H1 (cell line): ENCODE measurements around the gene GRK5. TPM values are rescaled to one million over a fixed set of nuclear protein-coding genes. Genes with fewer than 3 reads are reported as not detected.

ENCODE experiments used
- CTCF ChIA-PET: fragments of 300-600 bp; sonication (Branson Sonifier 250); formaldehyde crosslinking; loops from one replicate; lab custom pipeline; 2021; ENCODE audit not compliant: partially characterized antibody; lab: Charles Lee
- POLR2A ChIA-PET: fragments of 300-600 bp; sonication (Branson Sonifier 250); formaldehyde crosslinking; loops from one replicate; lab custom pipeline; 2021; ENCODE audit warnings: inconsistent platforms; ENCODE audit not compliant: partially characterized antibody; lab: Charles Lee
- DNase-seq, 2 experiments: peaks; one replicate each; pipeline versions ENCODE4 v3.0.0 to v3.0.0-alpha.2; 2010 to 2022; ENCODE audit warnings: low spot score in 2 of 2, low read depth in 1 of 2, mixed read lengths in 1 of 2
- FAIRE-seq: peaks from 2 replicates; lab custom pipeline; 2011; peaks lifted over from hg19 to GRCh38; lab: Jason Lieb, UNC
- H2AFZ ChIP-seq: 2 replicates; pipeline ENCODE4 v1.8.1; 2012; ENCODE audit warnings: low read length, inconsistent platforms
- H2AK5ac ChIP-seq: 2 replicates; pipeline ENCODE4 v1.6.1; 2013; ENCODE audit warnings: low read depth, low read length
- H2BK120ac ChIP-seq: replicated peaks from 2 replicates; pipeline ENCODE3; 2013; ENCODE audit warnings: low read depth, low read length, inconsistent platforms
- H2BK12ac ChIP-seq: 2 replicates; pipeline ENCODE4 v1.6.1; 2013; ENCODE audit warnings: low read depth, low read length
- H2BK15ac ChIP-seq: 2 replicates; pipeline ENCODE4 v1.6.1; 2013; ENCODE audit warnings: low read length
- H2BK20ac ChIP-seq: 2 replicates; pipeline ENCODE4 v1.6.1; 2013; ENCODE audit warnings: low read length
- H2BK5ac ChIP-seq: 2 replicates; pipeline ENCODE4 v1.6.1; 2013; ENCODE audit warnings: low read depth, low read length
- H3K14ac ChIP-seq: 2 replicates; pipeline ENCODE4 v1.6.1; 2013; ENCODE audit warnings: inconsistent platforms; ENCODE audit not compliant: insufficient read length
- H3K18ac ChIP-seq: 2 replicates; pipeline ENCODE4 v1.6.1; 2013; ENCODE audit warnings: low read length; ENCODE audit errors: extremely low read depth
- H3K23ac ChIP-seq: 2 replicates; pipeline ENCODE4 v1.6.1; 2013; ENCODE audit warnings: inconsistent platforms; ENCODE audit not compliant: insufficient read length
- H3K23me2 ChIP-seq: 2 replicates; pipeline ENCODE4 v1.6.1; 2013; ENCODE audit warnings: low read depth, low read length
- H3K27ac ChIP-seq: 2 replicates; pipeline ENCODE4 v1.6.1; 2011; ENCODE audit warnings: low read depth, low read length, inconsistent platforms
- H3K27me3 ChIP-seq, 4 experiments: replicated peaks in 1 of 4; 1 replicate in 1 of 4; 2 replicates in 3 of 4; pipeline versions ENCODE4 v1.6.1 to v1.8.1; 2011 to 2013; ENCODE audit warnings: low read length in 3 of 4, mild to moderate bottlenecking in 3 of 4, inconsistent platforms in 2 of 4, mixed read lengths in 2 of 4, moderate library complexity in 1 of 4; ENCODE audit not compliant: control insufficient read depth in 3 of 4, insufficient read depth in 3 of 4; ENCODE audit errors: extremely low read depth in 1 of 4
- H3K36me3 ChIP-seq, 4 experiments: 2 replicates each; pipeline versions ENCODE4 v1.6.1 to v1.8.1; 2011 to 2013; ENCODE audit warnings: mild to moderate bottlenecking in 4 of 4, low read length in 3 of 4, moderate library complexity in 2 of 4, control low read depth in 1 of 4, inconsistent platforms in 1 of 4; ENCODE audit not compliant: insufficient read depth in 4 of 4, control insufficient read depth in 2 of 4
- H3K4ac ChIP-seq: replicated peaks from 2 replicates; pipeline ENCODE3; 2013; ENCODE audit warnings: low read length, low read depth, mixed read lengths, inconsistent platforms; ENCODE audit not compliant: insufficient read length
- H3K4me1 ChIP-seq, 4 experiments: replicated peaks in 1 of 4; 1 replicate in 1 of 4; 2 replicates in 3 of 4; pipeline versions ENCODE4 v1.6.1 to v1.8.1; 2011 to 2013; ENCODE audit warnings: low read length in 3 of 4, inconsistent platforms in 2 of 4, mixed read lengths in 1 of 4; ENCODE audit not compliant: insufficient read depth in 4 of 4, control insufficient read depth in 3 of 4
- H3K4me2 ChIP-seq, 2 experiments: 2 replicates each; pipeline versions ENCODE4 v1.6.1 to v1.8.1; 2011 to 2013; ENCODE audit warnings: low read depth in 2 of 2, low read length in 2 of 2, control low read depth in 1 of 2, inconsistent platforms in 1 of 2, mild to moderate bottlenecking in 1 of 2; ENCODE audit not compliant: insufficient read depth in 1 of 2
- H3K4me3 ChIP-seq, 4 experiments: fragments of 200-600, 300-600 bp in 1 of 4; sonication (generic), shearing (Covaris generic), sonication (Bioruptor Twin) in 1 of 4; 2 replicates each; pipeline versions ENCODE4 v1.5.1 to v1.8.1; 2011 to 2016; ENCODE audit warnings: low read length in 4 of 4, low read depth in 3 of 4, control low read depth in 2 of 4, inconsistent platforms in 2 of 4, mild to moderate bottlenecking in 2 of 4, mixed read lengths in 1 of 4, moderate library complexity in 1 of 4; ENCODE audit not compliant: insufficient read depth in 2 of 4; ENCODE audit errors: extremely low read depth in 1 of 4
- H3K56ac ChIP-seq: replicated peaks from 2 replicates; pipeline ENCODE3; 2013; ENCODE audit warnings: low read depth, mild to moderate bottlenecking, mixed read lengths, low read length, inconsistent platforms; ENCODE audit not compliant: insufficient read length
- H3K79me1 ChIP-seq: 2 replicates; pipeline ENCODE4 v1.6.1; 2013; ENCODE audit warnings: low read depth, low read length, control low read depth
- H3K79me2 ChIP-seq, 2 experiments: 2 replicates each; pipeline versions ENCODE4 v1.6.1 to v1.8.1; 2012 to 2013; ENCODE audit warnings: low read length in 2 of 2, mild to moderate bottlenecking in 2 of 2, inconsistent platforms in 1 of 2; ENCODE audit not compliant: insufficient read depth in 2 of 2, control insufficient read depth in 1 of 2
- H3K9ac ChIP-seq, 4 experiments: replicated peaks in 1 of 4; 1 replicate in 1 of 4; 2 replicates in 3 of 4; pipeline versions ENCODE4 v1.6.1 to v1.8.1; 2011 to 2013; ENCODE audit warnings: low read depth in 3 of 4, low read length in 3 of 4, control low read depth in 2 of 4, mild to moderate bottlenecking in 2 of 4, moderate library complexity in 2 of 4, inconsistent platforms in 1 of 4; ENCODE audit errors: extremely low read depth in 1 of 4
- H3K9me3 ChIP-seq, 2 experiments: 2 replicates each; pipeline versions ENCODE4 v1.6.1 to v1.8.1; 2012 to 2013; ENCODE audit warnings: mild to moderate bottlenecking in 2 of 2, moderate library complexity in 2 of 2, control low read depth in 1 of 2, inconsistent platforms in 1 of 2, low read depth in 1 of 2, low read length in 1 of 2, mixed read lengths in 1 of 2; ENCODE audit not compliant: insufficient read depth in 2 of 2
- H4K20me1 ChIP-seq, 2 experiments: replicated peaks in 1 of 2; 2 replicates each; pipeline versions ENCODE3 to v1.8.1; 2011 to 2013; ENCODE audit warnings: inconsistent platforms in 2 of 2, low read length in 2 of 2, mild to moderate bottlenecking in 1 of 2; ENCODE audit not compliant: insufficient read depth in 2 of 2, control insufficient read depth in 1 of 2
- H4K5ac ChIP-seq: 2 replicates; pipeline ENCODE4 v1.6.1; 2013; ENCODE audit warnings: low read length, low read depth, mixed read lengths, inconsistent platforms; ENCODE audit not compliant: insufficient read length
- H4K8ac ChIP-seq: 2 replicates; pipeline ENCODE4 v1.8.0; 2013; ENCODE audit warnings: mild to moderate bottlenecking, moderate library complexity, low read length, inconsistent platforms; ENCODE audit not compliant: insufficient read depth; ENCODE audit errors: extremely low read depth
- H4K91ac ChIP-seq: replicated peaks from 2 replicates; pipeline ENCODE3; 2013; ENCODE audit warnings: low read length, mixed read lengths, inconsistent platforms; ENCODE audit not compliant: insufficient read length
- ASH2L ChIP-seq: fragments of 200-600, 300-600 bp; sonication (generic); IDR thresholded peaks from one replicate; pipeline ENCODE4 v1.7.1; 2017; ENCODE audit warnings: low read length
- CREB1 ChIP-seq: IDR thresholded peaks from 2 replicates; pipeline ENCODE4 v1.6.1; 2012; ENCODE audit warnings: inconsistent platforms
- CTBP2 ChIP-seq: IDR thresholded peaks from 2 replicates; pipeline ENCODE4 v1.7.0; 2011; ENCODE audit warnings: borderline replicate concordance, mild to moderate bottlenecking, moderate library complexity, mixed read lengths, low read length; ENCODE audit not compliant: insufficient read depth, insufficient read length
- GTF2F1 ChIP-seq: IDR thresholded peaks from 2 replicates; pipeline ENCODE4 v1.6.1; 2012; ENCODE audit warnings: low read depth, low read length, improper control_type of control experiment, borderline replicate concordance
- NRF1 ChIP-seq: IDR thresholded peaks from 2 replicates; pipeline ENCODE4 v1.6.1; 2011; ENCODE audit warnings: mild to moderate bottlenecking, low read depth, low read length, improper control_type of control experiment
- SP4 ChIP-seq: IDR thresholded peaks from 2 replicates; pipeline ENCODE4 v1.6.1; 2012; ENCODE audit warnings: low read length, inconsistent platforms
- TAF1 ChIP-seq: IDR thresholded peaks from 2 replicates; pipeline ENCODE4 v1.6.1; 2011; ENCODE audit warnings: mild to moderate bottlenecking, low read depth, low read length
- WGBS, 2 experiments: shearing (Covaris generic) in 1 of 2; methylation state at CpG; one replicate each; pipeline versions ENCODE4 v1.1.6 to v1.1.7; 2013 to 2015; ENCODE audit warnings: low lambda C conversion rate in 2 of 2, mixed read lengths in 2 of 2, inconsistent platforms in 1 of 2, low coverage in 1 of 2, missing lambda C conversion rate in 1 of 2; ENCODE audit not compliant: insufficient replicate concordance in 2 of 2, insufficient coverage in 1 of 2, insufficient read length in 1 of 2; ENCODE audit errors: extremely low coverage in 1 of 2, missing lambda C conversion rate in 1 of 2; 5-methylcytosine and 5-hydroxymethylcytosine counted together
- polyA plus RNA-seq, 7 experiments: library from polyadenylated mRNA; depleted of rRNA in 3 of 7; stranded (reverse) in 5 of 7; unstranded in 2 of 7; fragments of >200 nt in 5 of 7; fragments of 200-250 nt in 2 of 7; gene quantifications; 1 replicate in 5 of 7; 2 replicates in 1 of 7; 4 replicates in 1 of 7; pipeline versions ENCODE4 v1.2.1 to v1.2.3, GENCODE V29; 2011 to 2013; ENCODE audit warnings: missing spikeins in 2 of 7, mixed read lengths in 2 of 7
- total RNA-seq: library from RNA; stranded (reverse); fragmentation: NEBNext Ultra II Directional; extraction: Animal tissue kit (Norgen Biotek cat#: 25700); gene quantifications from 2 replicates; pipeline ENCODE4 v1.2.1, GENCODE V29; 2021
- TF ChIP-seq, protein P1 (sequence below): IDR thresholded peaks from 2 replicates; pipeline ENCODE4 v1.6.1; 2012; ENCODE audit warnings: inconsistent platforms

The GRK5 gene
- total and polyA plus RNA-seq, 2 of the 8 experiments (the other 6 are each of a cell fraction or from before 2014, with no cell fraction given): 0.54 to 2.5 TPM

DNA sequence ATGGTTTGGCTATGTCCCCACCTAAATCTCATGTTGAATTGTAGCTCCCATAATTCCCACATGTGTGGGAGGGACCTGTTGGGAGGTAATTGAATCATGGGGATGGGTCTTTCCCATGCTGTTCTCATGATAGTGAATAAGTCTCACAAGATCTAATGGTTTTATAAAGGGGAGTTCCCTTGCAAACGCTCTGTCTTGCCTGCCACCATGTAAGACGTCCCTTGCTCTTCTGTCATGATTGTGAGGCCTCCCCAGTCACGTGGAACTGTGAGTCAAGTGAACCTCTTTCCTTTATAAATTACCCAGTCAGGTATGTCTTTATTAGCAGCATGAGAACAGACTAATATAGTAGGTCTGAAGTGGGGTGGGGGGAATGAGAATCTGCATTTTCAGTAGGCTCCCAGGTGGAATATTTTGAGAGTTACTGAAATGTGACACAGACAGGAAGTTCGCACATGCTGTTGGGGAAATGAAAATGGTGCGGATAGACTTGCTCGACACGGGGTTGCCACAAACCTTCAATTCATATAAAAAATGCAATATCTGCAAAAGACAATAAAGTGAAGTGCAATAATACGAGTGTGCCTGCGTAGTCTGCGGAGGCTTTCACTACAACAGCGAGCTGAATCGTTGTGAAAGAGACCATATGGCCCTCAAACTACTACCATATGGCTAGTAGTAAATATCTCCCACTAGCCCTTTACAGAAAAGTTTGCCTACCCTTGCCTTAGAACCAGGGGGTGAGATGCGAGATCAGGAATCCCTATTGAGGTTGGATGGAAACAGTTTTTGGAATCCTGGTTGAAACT, 166.1 kb downstream of the GRK5 start:
- WGBS, 2 experiments: 94% methylated on average over 13 of the region's 13 CpGs; no CpG with 5 or more reads in 1 of the 2 experiments
- H4K91ac ChIP-seq: no peak overlapping the region
- H3K9me3 ChIP-seq: no peaks in the 10 kb centered on the region
- no peak overlapping the region for H4K8ac ChIP-seq
- 0 out of 2 replicates have a peak overlapping the region, but pooled peaks have one; percentile 13 for H2BK20ac ChIP-seq
- ChIA-PET POLR2A (interaction anchor here (1.0 kb wide), 1 partner anchor 46 kb away, joined by 3 read pairs; no protein-coding TSS in a partner anchor), CTCF (interaction anchor here (1.4 to 2.3 kb wide), 2 partner anchors 9 to 167 kb away, joined by 5 to 6 read pairs; no protein-coding TSS in a partner anchor)
- H3K27ac ChIP-seq: no peak overlapping the region
- H3K23ac ChIP-seq: no peak overlapping the region
- no peaks in the 10 kb centered on the region for H3K36me3 ChIP-seq
- H2BK12ac ChIP-seq: no peak overlapping the region
- DNase-seq (no peak), FAIRE-seq (no peak)
- peaks cover 0 to 3% (median 0%) of the 10 kb centered on the region in 4 experiments; a peak in 1 of 7 replicates for H3K4me1 ChIP-seq
- H3K4ac ChIP-seq: no peak overlapping the region
- no peaks in the 10 kb centered on the region for H3K23me2 ChIP-seq
- no peak overlapping the region for H3K4me3 ChIP-seq
- H2AFZ ChIP-seq: no peak overlapping the region
- H3K9ac ChIP-seq: no peak overlapping the region
- no peak overlapping the region for H4K5ac ChIP-seq
- H3K56ac ChIP-seq: no peak overlapping the region
- H2BK15ac ChIP-seq: no peak overlapping the region
- H3K27me3 ChIP-seq: no peaks in the 10 kb centered on the region
- no peak overlapping the region for H3K18ac ChIP-seq
- H4K20me1 ChIP-seq: no peaks in the 10 kb centered on the region
- no peaks in the 10 kb centered on the region for H3K79me2 ChIP-seq
- H3K4me2 ChIP-seq: no peak overlapping the region
- H2AK5ac ChIP-seq: no peak overlapping the region
- no peak overlapping the region for H2BK5ac ChIP-seq
- no peaks in the 10 kb centered on the region for H3K79me1 ChIP-seq
- H2BK120ac ChIP-seq: no peak overlapping the region
- no peak overlapping the region for H3K14ac ChIP-seq
- TF ChIP-seq CREB1 (no peak), NRF1 (no peak), SP4 (no peak), TAF1 (no peak), ASH2L (no peak), CTBP2 (no peak), GTF2F1 (no peak)
- TF ChIP-seq, protein P1, sequence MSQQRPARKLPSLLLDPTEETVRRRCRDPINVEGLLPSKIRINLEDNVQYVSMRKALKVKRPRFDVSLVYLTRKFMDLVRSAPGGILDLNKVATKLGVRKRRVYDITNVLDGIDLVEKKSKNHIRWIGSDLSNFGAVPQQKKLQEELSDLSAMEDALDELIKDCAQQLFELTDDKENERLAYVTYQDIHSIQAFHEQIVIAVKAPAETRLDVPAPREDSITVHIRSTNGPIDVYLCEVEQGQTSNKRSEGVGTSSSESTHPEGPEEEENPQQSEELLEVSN: no peak
